OCI-LY1 (cell line): ENCODE measurements around the gene SOX12.

Source experiments
- CTCF ChIP-seq: fragments of 200-600 bp; sonication (generic), shearing (Covaris generic); IDR thresholded peaks from 2 replicates; pipeline ENCODE4 v1.5.1; 2017; ENCODE audit warnings: mild to moderate bottlenecking, antibody characterized with exemption, low read length, moderate library complexity, mixed read lengths
- EZH2 ChIP-seq: fragments of 200-600 bp; sonication (generic), shearing (Covaris generic); IDR thresholded peaks from 2 replicates; pipeline ENCODE4 v1.8.0; 2017; ENCODE audit warnings: borderline replicate concordance, mixed run types, mild to moderate bottlenecking, antibody characterized with exemption, low read length, moderate library complexity, mixed read lengths

GRCh38 chr20:328027-328974, 2.9 kb downstream of the SOX12 start:
- no peak for TF ChIP-seq EZH2
- no peak for TF ChIP-seq CTCF
